Endothelial cell of umbilical vein (primary cell): ENCODE measurements around the gene TRIM36. TPM values are rescaled to one million over a fixed set of nuclear protein-coding genes. Genes with fewer than 3 reads are reported as not detected.

Source experiments
- BruUV-seq: library from RNA; stranded (reverse); fragments of 400-500 nt; replicated peaks from 2 replicates; lab custom pipeline; 2021; lab: Mats Ljungman, UMichigan
- CTCF ChIA-PET: fragments of 300-600, 350-600 bp; sonication (Branson Sonifier 250); formaldehyde crosslinking; loops from one replicate; lab custom pipeline; 2021; ENCODE audit warnings: antibody characterized with exemption, inconsistent platforms; lab: Charles Lee
- POLR2A ChIA-PET: fragments of 300-600, 350-600 bp; sonication (Branson Sonifier 250); formaldehyde crosslinking; loops from one replicate; lab custom pipeline; 2021; ENCODE audit warnings: antibody characterized with exemption, inconsistent platforms; lab: Charles Lee
- DNase-seq: peaks from one replicate; pipeline ENCODE4 v3.0.0-alpha.2; 2011; ENCODE audit warnings: low read depth, low spot score
- FAIRE-seq: peaks from 2 replicates; lab custom pipeline; 2011; peaks lifted over from hg19 to GRCh38; lab: Jason Lieb, UNC
- H2AFZ ChIP-seq: 2 replicates; pipeline ENCODE4 v1.6.0; 2012; ENCODE audit warnings: low read depth, low read length, control low read depth, inconsistent platforms
- H3K27ac ChIP-seq: 2 replicates; pipeline ENCODE4 v1.5.1; 2011; ENCODE audit warnings: low read depth, mild to moderate bottlenecking, control low read depth, low read length, moderate library complexity; ENCODE audit not compliant: insufficient read depth
- H3K27me3 ChIP-seq, 2 experiments: 2 replicates each; pipeline versions ENCODE4 v1.6.0 to v1.6.1; 2011; ENCODE audit warnings: low read length in 2 of 2, mixed read lengths in 1 of 2; ENCODE audit not compliant: control insufficient read depth in 2 of 2, insufficient read depth in 2 of 2
- H3K36me3 ChIP-seq, 2 experiments: 2 replicates in 1 of 2; 3 replicates in 1 of 2; pipeline ENCODE4 v1.5.1; 2011; ENCODE audit warnings: low read length in 2 of 2, mild to moderate bottlenecking in 1 of 2, moderate library complexity in 1 of 2; ENCODE audit not compliant: control insufficient read depth in 2 of 2, insufficient read depth in 2 of 2; ENCODE audit errors: extremely low read depth in 1 of 2
- H3K4me1 ChIP-seq: 3 replicates; pipeline ENCODE4 v1.5.1; 2011; ENCODE audit warnings: mild to moderate bottlenecking, low read length; ENCODE audit not compliant: control insufficient read depth, insufficient read depth; ENCODE audit errors: extremely low read depth
- H3K4me2 ChIP-seq: 2 replicates; pipeline ENCODE4 v1.6.1; 2011; ENCODE audit warnings: low read length, control low read depth, mixed read lengths; ENCODE audit not compliant: insufficient read depth
- H3K4me3 ChIP-seq, 3 experiments: fragments of 200-600 bp in 1 of 3; sonication (generic), shearing (Covaris generic) in 1 of 3; replicated peaks in 1 of 3; 2 replicates each; pipeline ENCODE4 v1.5.1; 2011 to 2016; ENCODE audit warnings: control low read depth in 3 of 3, low read length in 3 of 3, mild to moderate bottlenecking in 2 of 3, inconsistent platforms in 1 of 3, low read depth in 1 of 3, moderate library complexity in 1 of 3; ENCODE audit not compliant: insufficient read depth in 1 of 3
- H3K79me2 ChIP-seq: 2 replicates; pipeline ENCODE4 v1.6.0; 2012; ENCODE audit warnings: low read length, inconsistent platforms; ENCODE audit not compliant: control insufficient read depth, insufficient read depth
- H3K9ac ChIP-seq: replicated peaks from 2 replicates; pipeline ENCODE3; 2011; ENCODE audit warnings: low read length, control low read depth; ENCODE audit not compliant: insufficient read depth; ENCODE audit errors: extremely low read depth
- H3K9me1 ChIP-seq: replicated peaks from 3 replicates; pipeline ENCODE4 v1.6.0; 2011; ENCODE audit warnings: mild to moderate bottlenecking, low read length; ENCODE audit not compliant: control insufficient read depth, insufficient read depth; ENCODE audit errors: extremely low read depth
- H3K9me3 ChIP-seq: replicated peaks from 2 replicates; pipeline ENCODE4 v1.5.1; 2012; ENCODE audit warnings: low read length, inconsistent platforms; ENCODE audit not compliant: control insufficient read depth, insufficient read depth
- H4K20me1 ChIP-seq: replicated peaks from 2 replicates; pipeline ENCODE3; 2011; ENCODE audit warnings: mild to moderate bottlenecking, low read length; ENCODE audit not compliant: control insufficient read depth, insufficient read depth; ENCODE audit errors: extremely low read depth
- CTCF ChIP-seq, 2 donors: IDR thresholded peaks; 1 replicate in 1 of 2; 2 replicates in 1 of 2; pipeline ENCODE4 v1.5.1; 2011; ENCODE audit warnings: low read length in 2 of 2, mild to moderate bottlenecking in 2 of 2, moderate library complexity in 2 of 2, control low read depth in 1 of 2, inconsistent platforms in 1 of 2, low read depth in 1 of 2; ENCODE audit not compliant: insufficient read depth in 1 of 2; ENCODE audit errors: extremely low read depth in 1 of 2
- EZH2 ChIP-seq: IDR thresholded peaks from 2 replicates; pipeline ENCODE4 v1.6.1; 2012; ENCODE audit warnings: borderline replicate concordance, low read depth, mild to moderate bottlenecking, moderate library complexity, low read length, inconsistent platforms; ENCODE audit not compliant: severe bottlenecking
- FOS ChIP-seq: IDR thresholded peaks from 2 replicates; pipeline ENCODE4 v1.6.1; 2011; ENCODE audit warnings: mild to moderate bottlenecking, low read length, moderate library complexity, borderline replicate concordance; ENCODE audit not compliant: insufficient read depth
- GATA2 ChIP-seq: IDR thresholded peaks from 2 replicates; pipeline ENCODE4 v1.7.0; 2011; ENCODE audit warnings: low read depth, mild to moderate bottlenecking, moderate library complexity, mixed read lengths, low read length; ENCODE audit not compliant: insufficient read length, insufficient read depth
- JUN ChIP-seq: IDR thresholded peaks from 2 replicates; pipeline ENCODE4 v1.6.1; 2011; ENCODE audit warnings: borderline replicate concordance, low read depth; ENCODE audit not compliant: insufficient read length, insufficient read depth
- MAX ChIP-seq: IDR thresholded peaks from 2 replicates; pipeline ENCODE4 v1.6.1; 2011; ENCODE audit not compliant: insufficient read depth, insufficient read length
- MYC ChIP-seq: IDR thresholded peaks from one replicate; pipeline ENCODE4 v1.6.1; 2011; ENCODE audit warnings: mild to moderate bottlenecking, low read depth, low read length
- POLR2A ChIP-seq: IDR thresholded peaks from 2 replicates; pipeline ENCODE4 v1.6.1; 2012; ENCODE audit warnings: low read depth, mild to moderate bottlenecking, control low read depth, low read length
- POLR2AphosphoS5 ChIP-seq: IDR thresholded peaks from 2 replicates; pipeline ENCODE4 v1.6.1; 2012; ENCODE audit warnings: low read depth, mild to moderate bottlenecking, control low read depth, low read length, moderate library complexity; ENCODE audit not compliant: insufficient read depth
- dilution Hi-C: fragments of 300-500 bp; cut with MboI; formaldehyde crosslinking; loops from one replicate; pipeline ENCODE4 v1.15.0; 2019; ENCODE audit warnings: low sequenced_read_pairs; ENCODE audit not compliant: extremely low pct_ligation_motif_present
- intact Hi-C: fragments of 100-400 bp; cut with micrococcal nuclease; formaldehyde crosslinking; loops from one replicate; pipeline ENCODE4 v1.10.0; 2022
- polyA plus RNA-seq, 4 experiments: library from polyadenylated mRNA; depleted of rRNA in 3 of 4; stranded (reverse) in 3 of 4; unstranded in 1 of 4; fragments of >200 nt; gene quantifications; 2 replicates each; pipeline versions ENCODE4 v1.2.1 to v1.2.3, GENCODE V29; 2011 to 2012; ENCODE audit warnings: missing spikeins in 1 of 4
- total RNA-seq: library from RNA; stranded (reverse); gene quantifications from 2 replicates; pipeline ENCODE4 v1.2.3, GENCODE V29; 2021

Gene TRIM36
- total and polyA plus RNA-seq, 2 donors (not counting 3 experiments of a cell fraction or from before 2014, with no cell fraction given) = 0.76 to 1.2 TPM

DNA sequence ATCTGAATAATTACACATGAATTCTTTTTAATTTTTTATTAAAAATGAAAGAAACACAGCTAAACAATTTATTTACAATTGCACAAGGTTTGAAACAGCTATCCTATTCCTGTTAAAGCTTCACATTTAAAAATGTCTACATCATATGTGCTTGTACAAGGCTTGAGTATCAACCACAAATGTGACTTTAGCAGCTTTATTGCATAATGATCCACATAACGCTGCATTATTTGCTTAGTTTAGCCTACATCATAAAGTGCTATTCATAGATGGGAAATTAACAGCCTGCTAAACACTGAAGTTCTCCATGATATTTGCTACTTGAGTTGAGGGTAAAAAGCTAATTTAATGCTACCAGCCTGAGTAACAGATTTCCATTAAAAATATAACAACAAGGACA is 45.0 kb downstream of the TRIM36 start:
- ChIA-PET CTCF (interaction anchor here (0.9 to 1.4 kb wide), 6 partner anchors 9 to 32 kb away, joined by 3 to 4 read pairs (median 3); no protein-coding TSS in a partner anchor), POLR2A (no interaction called here)
- no peaks in the 10 kb centered on the region for H3K4me1 ChIP-seq
- no peaks in the 10 kb centered on the region for H4K20me1 ChIP-seq
- H3K9ac ChIP-seq = no peak overlapping the region
- DNase-seq (no peak), FAIRE-seq (no peak)
- no peak overlapping the region for H2AFZ ChIP-seq
- no peaks in the 10 kb centered on the region for H3K79me2 ChIP-seq
- dilution Hi-C loops (no loop called here), intact Hi-C loops (no loop called here)
- no peak overlapping the region for H3K27ac ChIP-seq
- H3K4me3 ChIP-seq = no peak overlapping the region
- TF ChIP-seq JUN = no peak
- TF ChIP-seq MAX = no peak
- no peak for TF ChIP-seq POLR2A
- no peak for TF ChIP-seq POLR2AphosphoS5
- TF ChIP-seq MYC = no peak
- TF ChIP-seq GATA2 = no peak
- no peak for TF ChIP-seq CTCF (IDR thresholded peaks at IDR 0.05; ENCODE audit: extremely low read depth in 1 of 2, insufficient read depth in 1 of 2, low read depth in 1 of 2, low read length in 2 of 2)
- no peak for TF ChIP-seq EZH2
- no peak for TF ChIP-seq FOS
- H3K27me3 ChIP-seq = no peaks in the 10 kb centered on the region
- no peak overlapping the region for H3K4me2 ChIP-seq
- no TSS peak for BruUV-seq
- no peaks in the 10 kb centered on the region for H3K36me3 ChIP-seq
- H3K9me3 ChIP-seq = no peaks in the 10 kb centered on the region
- H3K9me1 ChIP-seq = no peaks in the 10 kb centered on the region
